ENCODE results near the gene FCRLB.

DNA sequence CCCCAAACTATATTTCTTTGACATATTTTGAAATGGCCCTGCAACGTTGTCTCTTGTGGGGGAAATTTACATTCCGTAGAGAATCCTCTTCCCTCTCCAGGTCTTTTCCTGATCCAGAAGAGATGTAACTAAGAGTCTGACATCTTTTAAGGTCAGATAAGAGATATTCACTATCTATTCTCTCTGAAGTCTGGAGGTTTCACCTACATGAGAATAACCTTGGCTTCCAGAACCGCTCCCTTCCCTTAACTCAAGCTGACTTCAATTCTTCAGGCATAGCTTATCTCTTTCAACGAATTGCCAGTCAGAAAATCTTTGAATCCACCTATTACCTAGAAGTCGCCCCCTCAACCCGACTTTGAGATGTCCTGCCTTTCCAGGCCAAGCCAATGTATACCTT, 9.9 kb downstream of the FCRLB start:
- no peak for TF ChIP-seq CTCF (IDR thresholded peaks at IDR 0.05)
- TF ChIP-seq POLR2A (IDR thresholded peaks at IDR 0.05), result no peak
